Dedifferentiated amniotic fluid mesenchymal stem cell (primary cell): ENCODE data around the gene LGALSL.

Experiments used
- DNase-seq: peaks from one replicate; pipeline ENCODE4 v3.0.0-alpha.2; 2016; ENCODE audit errors: extremely low spot score

The LGALSL gene

GRCh38 chr2:64498438-64498837 is 44.5 kb downstream of the LGALSL start:
- no peak for DNase-seq

GRCh38 chr2:64500549-64500948 is 46.6 kb downstream of the LGALSL start:
- no peak for DNase-seq

GRCh38 chr2:64501946-64502345 is 48.0 kb downstream of the LGALSL start:
- DNase-seq = no peak

GRCh38 chr2:64502860-64503259 is 48.9 kb downstream of the LGALSL start:
- DNase-seq = no peak

- no peak for DNase-seq
These were observed 51.1 kb downstream of the LGALSL start for GRCh38 chr2:64504774-64505720.

GRCh38 chr2:64506686-64507085 is 52.7 kb downstream of the LGALSL start:
- DNase-seq = no peak
